HepG2 (cell line): ENCODE results near the gene TPI1. TPM values are rescaled to one million over a fixed set of nuclear protein-coding genes. Genes with fewer than 3 reads are reported as not detected.

Source experiments
- ATAC-seq: fragments of 200-7000 bp; cut with Tn5 transposase; 3 replicates; pipeline ENCODE4 v1.9.1; 2020; ENCODE audit warnings: mild to moderate bottlenecking, moderate library complexity
- BruUV-seq: library from RNA; stranded (reverse); fragments of 400-500 nt; replicated peaks from 2 replicates; lab custom pipeline; 2021; lab: Mats Ljungman, UMichigan
- CTCF ChIA-PET: fragments of 300-600 bp; formaldehyde crosslinking; extraction: SDS; loops from one replicate; lab custom pipeline; 2021; ENCODE audit warnings: low total read pairs, inconsistent platforms, low intra/inter-chr PET ratio; lab: Yijun Ruan, JAX
- POLR2A ChIA-PET: fragments of 350-600 bp; sonication (Branson Sonifier 250); formaldehyde crosslinking; loops from one replicate; lab custom pipeline; 2020; ENCODE audit warnings: antibody characterized with exemption, inconsistent platforms; lab: Yijun Ruan, JAX
- DNase-seq: peaks from one replicate; pipeline ENCODE4 v3.0.0-alpha.2; 2015; ENCODE audit warnings: low spot score
- FAIRE-seq: peaks from 3 replicates; lab custom pipeline; 2011; peaks lifted over from hg19 to GRCh38; lab: Jason Lieb, UNC
- H2AFZ ChIP-seq: one replicate; pipeline ENCODE4 v1.6.1; 2011; ENCODE audit warnings: low read length, inconsistent platforms
- H3K27ac ChIP-seq: fragments of 300-600 bp; 3 replicates; pipeline ENCODE4 v1.8.0; 2011; ENCODE audit warnings: mixed run types, mild to moderate bottlenecking, mixed read lengths, low read length, inconsistent platforms; ENCODE audit not compliant: insufficient read depth; ENCODE audit errors: extremely low read length
- H3K27me3 ChIP-seq, 2 experiments: fragments of 200-600 bp in 1 of 2; 2 replicates in 1 of 2; 3 replicates in 1 of 2; pipeline versions ENCODE4 v1.6.0 to v1.8.0; 2011; ENCODE audit warnings: low read length in 2 of 2, mild to moderate bottlenecking in 2 of 2, moderate library complexity in 2 of 2, inconsistent platforms in 1 of 2; ENCODE audit not compliant: insufficient read depth in 2 of 2, control insufficient read depth in 1 of 2
- H3K36me3 ChIP-seq, 2 experiments: fragments of 200-600 bp in 1 of 2; replicated peaks in 1 of 2; 2 replicates in 1 of 2; 3 replicates in 1 of 2; pipeline versions ENCODE4 v1.5.1 to v1.8.0; 2011; ENCODE audit warnings: low read length in 2 of 2, inconsistent platforms in 1 of 2; ENCODE audit not compliant: insufficient read depth in 2 of 2, control insufficient read depth in 1 of 2
- H3K4me1 ChIP-seq: 2 replicates; pipeline ENCODE4 v1.5.1; 2012; ENCODE audit warnings: low read length, inconsistent platforms; ENCODE audit not compliant: insufficient read depth
- H3K4me2 ChIP-seq: 2 replicates; pipeline ENCODE4 v1.6.0; 2011; ENCODE audit warnings: low read depth, low read length, inconsistent platforms
- H3K4me3 ChIP-seq, 3 experiments: fragments of 200-600 bp in 1 of 3; sonication (generic), shearing (Covaris generic) in 1 of 3; replicated peaks in 1 of 3; 2 replicates each; pipeline ENCODE4 v1.5.1; 2011 to 2016; ENCODE audit warnings: low read length in 3 of 3, inconsistent platforms in 2 of 3, low read depth in 2 of 3, mild to moderate bottlenecking in 2 of 3, control low read depth in 1 of 3, mixed read lengths in 1 of 3; ENCODE audit not compliant: insufficient read depth in 1 of 3
- H3K79me2 ChIP-seq: one replicate; pipeline ENCODE4 v1.6.1; 2011; ENCODE audit warnings: low read length, inconsistent platforms; ENCODE audit not compliant: insufficient read depth
- H3K9ac ChIP-seq: 2 replicates; pipeline ENCODE4 v1.6.0; 2011; ENCODE audit warnings: mild to moderate bottlenecking, low read depth, low read length, inconsistent platforms; ENCODE audit not compliant: insufficient read depth
- H3K9me3 ChIP-seq: 2 replicates; pipeline ENCODE4 v1.5.1; 2012; ENCODE audit warnings: mild to moderate bottlenecking, low read length
- H4K20me1 ChIP-seq: 2 replicates; pipeline ENCODE4 v1.6.0; 2011; ENCODE audit warnings: inconsistent platforms, mild to moderate bottlenecking, low read length, moderate library complexity; ENCODE audit not compliant: insufficient read depth
- BHLHE40 ChIP-seq: IDR thresholded peaks from 2 replicates; pipeline ENCODE4 v1.6.1; 2011; ENCODE audit warnings: low read length, improper control_type of control experiment
- DR1 ChIP-seq: sonication (generic); formaldehyde crosslinking; IDR thresholded peaks from 2 replicates; pipeline ENCODE4 v1.8.0; 2021; ENCODE audit warnings: mild to moderate bottlenecking, missing genetic modification reagents, inconsistent platforms
- ESRRA ChIP-seq: sonication (generic); formaldehyde crosslinking; IDR thresholded peaks from 2 replicates; pipeline ENCODE4 v1.5.1; 2020; ENCODE audit warnings: mild to moderate bottlenecking, low read depth, missing genetic modification reagents
- NFAT5 ChIP-seq: sonication (generic); formaldehyde crosslinking; IDR thresholded peaks from 2 replicates; pipeline ENCODE4 v1.4.0; 2020; ENCODE audit warnings: missing genetic modification reagents
- ZFP36L2 ChIP-seq: sonication (generic); formaldehyde crosslinking; IDR thresholded peaks from 2 replicates; pipeline ENCODE4 v1.4.0; 2020; ENCODE audit warnings: missing genetic modification reagents
- ZNF468 ChIP-seq: sonication (generic); formaldehyde crosslinking; IDR thresholded peaks from 2 replicates; pipeline ENCODE4 v1.8.0; 2022; ENCODE audit warnings: mild to moderate bottlenecking, moderate library complexity, missing genetic modification reagents
- WGBS: methylation state at CpG from one replicate; pipeline ENCODE4 v1.1.6; 2017; ENCODE audit warnings: low lambda C conversion rate; 5-methylcytosine and 5-hydroxymethylcytosine counted together
- in situ Hi-C: cut with HindIII; loops from 2 replicates; pipeline ENCODE4 v1.10.0; 2017; ENCODE audit warnings: low pct_unique_long_range_greater_than_20kb; ENCODE audit not compliant: extremely low pct_ligation_motif_present
- intact Hi-C: fragments of 100-400 bp; cut with micrococcal nuclease; formaldehyde crosslinking; loops from one replicate; pipeline ENCODE4 v1.10.0; 2022; ENCODE audit not compliant: unreplicated experiment
- polyA plus RNA-seq, 8 experiments: library from polyadenylated mRNA; depleted of rRNA in 3 of 8; stranded (reverse) in 7 of 8; unstranded in 1 of 8; fragments of >200 nt; fragmentation: Illumina TruSeq in 4 of 8; extraction: Trizol in 4 of 8; gene quantifications; 2 replicates each; pipeline versions ENCODE4 v1.2.1 to v1.2.3, GENCODE V29; 2011 to 2016; ENCODE audit warnings: low read depth in 4 of 8, missing spikeins in 1 of 8, mixed read lengths in 1 of 8; ENCODE audit not compliant: insufficient read depth in 1 of 8
- total RNA-seq, 5 experiments: library from RNA; depleted of rRNA; stranded (reverse); fragments of >200 nt; fragmentation: Illumina TruSeq; extraction: Trizol; gene quantifications; 2 replicates each; pipeline ENCODE4 v1.2.3, GENCODE V29; 2016; ENCODE audit warnings: low read depth in 1 of 5
- TF ChIP-seq, protein P1 (sequence below): sonication (generic); formaldehyde crosslinking; IDR thresholded peaks from 2 replicates; pipeline ENCODE4 v1.5.0; 2020; ENCODE audit warnings: mild to moderate bottlenecking, missing genetic modification reagents

TPI1 gene
- total and polyA plus RNA-seq, 2 of the 13 experiments (the other 11 are each of a cell fraction or from before 2014, with no cell fraction given): 945 to 2,535 TPM

- H3K9me3 ChIP-seq: no peaks in the 10 kb centered on the region
- intact Hi-C loops (no loop called here), in situ Hi-C loops (no loop called here)
- no peaks in the 10 kb centered on the region for H4K20me1 ChIP-seq
- no peak overlapping the region for H3K4me3 ChIP-seq
- no TSS peak for BruUV-seq
- H3K36me3 ChIP-seq: peaks cover 43 to 84% of the 10 kb centered on the region in 2 experiments
- FAIRE-seq: no peak
- TF ChIP-seq BHLHE40 (no peak), DR1 (no peak), NFAT5 (no peak), ZFP36L2 (no peak), ZNF468 (CRISPR knock-in tag) (no peak), ESRRA (CRISPR knock-in tag) (no peak)
- TF ChIP-seq, protein P1, sequence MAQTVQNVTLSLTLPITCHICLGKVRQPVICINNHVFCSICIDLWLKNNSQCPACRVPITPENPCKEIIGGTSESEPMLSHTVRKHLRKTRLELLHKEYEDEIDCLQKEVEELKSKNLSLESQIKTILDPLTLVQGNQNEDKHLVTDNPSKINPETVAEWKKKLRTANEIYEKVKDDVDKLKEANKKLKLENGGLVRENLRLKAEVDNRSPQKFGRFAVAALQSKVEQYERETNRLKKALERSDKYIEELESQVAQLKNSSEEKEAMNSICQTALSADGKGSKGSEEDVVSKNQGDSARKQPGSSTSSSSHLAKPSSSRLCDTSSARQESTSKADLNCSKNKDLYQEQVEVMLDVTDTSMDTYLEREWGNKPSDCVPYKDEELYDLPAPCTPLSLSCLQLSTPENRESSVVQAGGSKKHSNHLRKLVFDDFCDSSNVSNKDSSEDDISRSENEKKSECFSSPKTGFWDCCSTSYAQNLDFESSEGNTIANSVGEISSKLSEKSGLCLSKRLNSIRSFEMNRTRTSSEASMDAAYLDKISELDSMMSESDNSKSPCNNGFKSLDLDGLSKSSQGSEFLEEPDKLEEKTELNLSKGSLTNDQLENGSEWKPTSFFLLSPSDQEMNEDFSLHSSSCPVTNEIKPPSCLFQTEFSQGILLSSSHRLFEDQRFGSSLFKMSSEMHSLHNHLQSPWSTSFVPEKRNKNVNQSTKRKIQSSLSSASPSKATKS (CRISPR knock-in tag): no peak
- H3K79me2 ChIP-seq: peaks cover 11% of the 10 kb centered on the region
- H3K27me3 ChIP-seq: no peaks in the 10 kb centered on the region
- POLR2A ChIA-PET: no interaction called here
- 100% methylated on average over 2 of the region's 2 CpGs for WGBS
- ATAC-seq: no peak
- H3K27ac ChIP-seq: no peak overlapping the region
- CTCF ChIA-PET: no interaction called here
- H3K9ac ChIP-seq: no peak overlapping the region
- DNase-seq: no peak
- H3K4me2 ChIP-seq: no peak overlapping the region
- H3K4me1 ChIP-seq: peaks cover 9% of the 10 kb centered on the region
- H2AFZ ChIP-seq: no peak overlapping the region
Measured at GRCh38 chr12:6858799-6859198, 8.5 kb upstream of the TPI1 start.
